HCT116 (cell line): ENCODE data around the gene LRRC14B. TPM values are rescaled to one million over a fixed set of nuclear protein-coding genes. Genes with fewer than 3 reads are reported as not detected.

Experiments used
- ATAC-seq: fragments of 200-7000 bp; cut with Tn5 transposase; 2 replicates; pipeline ENCODE4 v1.9.1; 2020; ENCODE audit warnings: mild to moderate bottlenecking, moderate library complexity
- BruUV-seq: library from RNA; stranded (reverse); fragments of 400-500 nt; replicated peaks from 2 replicates; lab custom pipeline; 2021; lab: Mats Ljungman, UMichigan
- CTCF ChIA-PET: fragments of 300-600 bp; sonication (Branson Sonifier 250); formaldehyde crosslinking; loops from one replicate; lab custom pipeline; 2021; ENCODE audit warnings: antibody characterized with exemption; lab: Charles Lee
- POLR2A ChIA-PET: fragments of 300-600, 350-600 bp; sonication (Branson Sonifier 250); formaldehyde crosslinking; loops from one replicate; lab custom pipeline; 2021; ENCODE audit warnings: antibody characterized with exemption; lab: Charles Lee
- RAD21 ChIA-PET, 2 experiments: fragments of 300-600 bp; sonication (Branson Sonifier 250); formaldehyde crosslinking; loops; one replicate each; lab custom pipeline; 2023; ENCODE audit warnings: low total read pairs in 2 of 2; ENCODE audit not compliant: uncharacterized antibody in 2 of 2, unreplicated experiment in 2 of 2, low non-redundant PET in 1 of 2; lab: Charles Lee
- DNase-seq: peaks from one replicate; pipeline ENCODE4 v3.0.0-alpha.2; 2010; ENCODE audit warnings: low read depth, low spot score
- H2AFZ ChIP-seq: fragments of 200-600 bp; shearing (Covaris generic), sonication (generic); 2 replicates; pipeline ENCODE4 v1.6.1; 2017; ENCODE audit warnings: low read depth, mixed run types, mixed read lengths, antibody characterized with exemption, low read length; ENCODE audit not compliant: poor library complexity, severe bottlenecking
- H3K27ac ChIP-seq: 2 replicates; pipeline ENCODE4 v1.5.1; 2012; ENCODE audit warnings: low read depth, low read length
- H3K27me3 ChIP-seq: fragments of 200-600 bp; sonication (generic); 2 replicates; pipeline ENCODE4 v1.6.1; 2016; ENCODE audit warnings: mixed run types, low read length, mixed read lengths; ENCODE audit not compliant: insufficient read depth
- H3K36me3 ChIP-seq, 2 experiments: fragments of 200-500 bp in 1 of 2; fragments of 200-600 bp in 1 of 2; sonication (Bioruptor generic) in 1 of 2; sonication (generic) in 1 of 2; 2 replicates each; pipeline versions ENCODE4 v1.5.1 to v1.6.1; 2014 to 2016; ENCODE audit warnings: low read length in 2 of 2, inconsistent platforms in 1 of 2, mixed read lengths in 1 of 2, mixed run types in 1 of 2; ENCODE audit not compliant: insufficient read depth in 2 of 2, control insufficient read depth in 1 of 2
- H3K4me1 ChIP-seq, 2 experiments: fragments of 200-600 bp in 1 of 2; sonication (generic) in 1 of 2; 2 replicates each; pipeline versions ENCODE4 v1.5.1 to v1.6.1; 2012 to 2017; ENCODE audit warnings: low read length in 2 of 2, inconsistent platforms in 1 of 2, mild to moderate bottlenecking in 1 of 2, mixed read lengths in 1 of 2, mixed run types in 1 of 2, moderate library complexity in 1 of 2; ENCODE audit not compliant: insufficient read depth in 2 of 2, control insufficient read depth in 1 of 2
- H3K4me2 ChIP-seq: fragments of 200-600 bp; sonication (generic); 2 replicates; pipeline ENCODE4 v1.6.1; 2017; ENCODE audit warnings: mixed run types, low read length, mixed read lengths
- H3K4me3 ChIP-seq, 2 experiments: fragments of 200-600 bp in 1 of 2; sonication (generic) in 1 of 2; replicated peaks in 1 of 2; 2 replicates each; pipeline ENCODE4 v1.5.1; 2011 to 2016; ENCODE audit warnings: low read length in 2 of 2, control low read depth in 1 of 2, low read depth in 1 of 2, mild to moderate bottlenecking in 1 of 2, mixed read lengths in 1 of 2, mixed run types in 1 of 2
- H3K79me2 ChIP-seq: fragments of 200-600 bp; sonication (generic); 2 replicates; pipeline ENCODE4 v1.6.1; 2017; ENCODE audit warnings: mild to moderate bottlenecking, mixed run types, low read length, moderate library complexity, mixed read lengths; ENCODE audit not compliant: insufficient read depth
- H3K9ac ChIP-seq: fragments of 200-600 bp; sonication (generic); 2 replicates; pipeline ENCODE4 v1.6.1; 2016; ENCODE audit warnings: low read length, mixed read lengths
- H3K9me2 ChIP-seq: fragments of 200-600 bp; sonication (generic), shearing (Covaris generic); 2 replicates; pipeline ENCODE4 v1.6.1; 2017; ENCODE audit warnings: mixed run types, mild to moderate bottlenecking, moderate library complexity; ENCODE audit not compliant: insufficient read depth
- H3K9me3 ChIP-seq, 2 experiments: fragments of 200-500 bp in 1 of 2; fragments of 200-600 bp in 1 of 2; sonication (Bioruptor generic) in 1 of 2; sonication (generic) in 1 of 2; 2 replicates each; pipeline ENCODE4 v1.6.1; 2014 to 2017; ENCODE audit warnings: low read length in 2 of 2, mixed read lengths in 2 of 2, inconsistent platforms in 1 of 2, low read depth in 1 of 2, mild to moderate bottlenecking in 1 of 2, mixed run types in 1 of 2, moderate library complexity in 1 of 2; ENCODE audit not compliant: control insufficient read depth in 1 of 2, insufficient read depth in 1 of 2
- H4K20me1 ChIP-seq: fragments of 200-600 bp; sonication (generic), shearing (Covaris generic); 2 replicates; pipeline ENCODE4 v1.6.1; 2017; ENCODE audit warnings: mixed run types, mild to moderate bottlenecking, moderate library complexity; ENCODE audit not compliant: insufficient read depth
- CBX3 ChIP-seq: IDR thresholded peaks from 2 replicates; pipeline ENCODE4 v1.6.1; 2012; ENCODE audit warnings: low read depth
- ELF1 ChIP-seq: IDR thresholded peaks from 2 replicates; pipeline ENCODE4 v1.6.1; 2012; ENCODE audit warnings: low read depth, borderline replicate concordance
- EZH2 ChIP-seq: fragments of 200-600 bp; sonication (generic); IDR thresholded peaks from 2 replicates; pipeline ENCODE4 v1.6.1; 2017; ENCODE audit warnings: antibody characterized with exemption, mixed run types
- EZH2phosphoT487 ChIP-seq: fragments of 200-600 bp; IDR thresholded peaks from 2 replicates; pipeline ENCODE4 v1.6.1; 2018; ENCODE audit warnings: antibody characterized with exemption, borderline replicate concordance
- FOSL1 ChIP-seq: IDR thresholded peaks from 2 replicates; pipeline ENCODE4 v1.6.1; 2012; ENCODE audit warnings: low read depth
- JUND ChIP-seq: IDR thresholded peaks from 2 replicates; pipeline ENCODE4 v1.6.1; 2012
- RAD21 ChIP-seq: IDR thresholded peaks from 2 replicates; pipeline ENCODE4 v1.6.1; 2012; ENCODE audit warnings: low read depth, mild to moderate bottlenecking
- SP1 ChIP-seq: IDR thresholded peaks from 2 replicates; pipeline ENCODE4 v1.6.1; 2012; ENCODE audit warnings: low read depth
- SRF ChIP-seq: IDR thresholded peaks from 2 replicates; pipeline ENCODE4 v1.6.1; 2012; ENCODE audit warnings: low read depth
- TCF7L2 ChIP-seq: IDR thresholded peaks from 2 replicates; pipeline ENCODE4 v1.7.0; 2011; ENCODE audit warnings: borderline replicate concordance, inconsistent platforms; ENCODE audit not compliant: insufficient read depth, insufficient read length; ENCODE audit errors: extremely low read depth
- YY1 ChIP-seq: IDR thresholded peaks from 2 replicates; pipeline ENCODE4 v1.6.1; 2011; ENCODE audit warnings: low read length, low read depth, moderate library complexity, mild to moderate bottlenecking; ENCODE audit not compliant: insufficient replicate concordance; ENCODE audit errors: extremely low read depth
- ZFX ChIP-seq: fragments of 450-650 bp; IDR thresholded peaks from 2 replicates; pipeline ENCODE4 v1.6.1; 2017
- ZNF274 ChIP-seq: fragments of 200-500 bp; sonication (Bioruptor generic); IDR thresholded peaks from 2 replicates; pipeline ENCODE4 v1.6.1; 2014; ENCODE audit warnings: mild to moderate bottlenecking, low read depth, low read length, inconsistent platforms
- intact Hi-C: fragments of 100-400 bp; cut with micrococcal nuclease; formaldehyde crosslinking; loops from 2 replicates; pipeline ENCODE4 v1.10.0; 2022
- total RNA-seq: library from RNA; stranded (reverse); gene quantifications from one replicate; pipeline ENCODE4 v1.2.1, GENCODE V29; 2021; ENCODE audit not compliant: unreplicated experiment
- TF ChIP-seq, protein P1 (sequence below), 3 experiments: fragments of 200-600 bp in 1 of 3; sonication (generic) in 1 of 3; IDR thresholded peaks in 2 of 3; conservative IDR thresholded peaks in 1 of 3; 2 replicates each; pipeline ENCODE4 v1.5.1; 2012 to 2017; ENCODE audit warnings: low read depth in 2 of 3, low read length in 2 of 3, antibody characterized with exemption in 1 of 3, borderline replicate concordance in 1 of 3, control low read depth in 1 of 3, mild to moderate bottlenecking in 1 of 3, mixed read lengths in 1 of 3, mixed run types in 1 of 3, moderate library complexity in 1 of 3; ENCODE audit not compliant: insufficient read depth in 1 of 3
- TF ChIP-seq, protein P2 (sequence below): IDR thresholded peaks from 2 replicates; pipeline ENCODE4 v1.6.1; 2011; ENCODE audit warnings: mild to moderate bottlenecking, low read length, moderate library complexity; ENCODE audit not compliant: insufficient replicate concordance; ENCODE audit errors: extremely low read depth
- TF ChIP-seq, protein P3 (sequence below): IDR thresholded peaks from 2 replicates; pipeline ENCODE4 v1.6.1; 2012

The LRRC14B gene
- total RNA-seq, 1 experiment from 2014 or later, result not detected

DNA sequence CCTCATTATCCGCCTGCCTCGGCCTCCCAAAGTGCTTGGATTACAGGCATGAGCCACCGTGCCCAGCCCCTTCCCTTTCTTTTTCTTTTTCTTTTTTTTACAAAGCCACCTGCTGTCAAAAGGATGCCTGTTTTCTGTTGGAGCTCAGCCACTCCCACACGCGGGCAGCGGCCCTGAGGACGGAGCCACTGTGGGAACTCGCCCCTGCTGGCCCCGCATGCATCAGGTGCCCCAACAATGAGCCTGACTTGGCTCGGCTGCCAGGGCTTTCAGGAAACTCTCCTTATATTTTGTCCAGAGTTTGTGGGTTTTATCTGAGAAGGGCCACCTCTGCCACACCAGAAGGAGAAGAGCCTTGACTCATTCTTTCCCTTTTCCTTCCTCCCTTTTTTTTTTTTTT is 37.1 kb upstream of the LRRC14B start:
- CTCF ChIA-PET, result no interaction called here
- Histone ChIP-seq H3K4me2 (no peak overlapping the region), H3K27me3 (no peaks in the 10 kb centered on the region), H3K27ac (no peak overlapping the region), H3K4me1 (no peaks in the 10 kb centered on the region), H3K9me3 (no peaks in the 10 kb centered on the region), H3K36me3 (no peaks in the 10 kb centered on the region), H2AFZ (no peak overlapping the region), H3K9ac (no peak overlapping the region), H3K4me3 (no peak overlapping the region), H4K20me1 (no peaks in the 10 kb centered on the region), H3K79me2 (no peaks in the 10 kb centered on the region), H3K9me2 (no peaks in the 10 kb centered on the region)
- TF ChIP-seq CBX3 (no peak), ZNF274 (no peak), ZFX (no peak), EZH2 (no peak), EZH2phosphoT487 (no peak), JUND (no peak), TCF7L2 (no peak), SRF (no peak), RAD21 (no peak), YY1 (no peak), ELF1 (no peak), SP1 (no peak), FOSL1 (no peak)
- TF ChIP-seq, protein P1, sequence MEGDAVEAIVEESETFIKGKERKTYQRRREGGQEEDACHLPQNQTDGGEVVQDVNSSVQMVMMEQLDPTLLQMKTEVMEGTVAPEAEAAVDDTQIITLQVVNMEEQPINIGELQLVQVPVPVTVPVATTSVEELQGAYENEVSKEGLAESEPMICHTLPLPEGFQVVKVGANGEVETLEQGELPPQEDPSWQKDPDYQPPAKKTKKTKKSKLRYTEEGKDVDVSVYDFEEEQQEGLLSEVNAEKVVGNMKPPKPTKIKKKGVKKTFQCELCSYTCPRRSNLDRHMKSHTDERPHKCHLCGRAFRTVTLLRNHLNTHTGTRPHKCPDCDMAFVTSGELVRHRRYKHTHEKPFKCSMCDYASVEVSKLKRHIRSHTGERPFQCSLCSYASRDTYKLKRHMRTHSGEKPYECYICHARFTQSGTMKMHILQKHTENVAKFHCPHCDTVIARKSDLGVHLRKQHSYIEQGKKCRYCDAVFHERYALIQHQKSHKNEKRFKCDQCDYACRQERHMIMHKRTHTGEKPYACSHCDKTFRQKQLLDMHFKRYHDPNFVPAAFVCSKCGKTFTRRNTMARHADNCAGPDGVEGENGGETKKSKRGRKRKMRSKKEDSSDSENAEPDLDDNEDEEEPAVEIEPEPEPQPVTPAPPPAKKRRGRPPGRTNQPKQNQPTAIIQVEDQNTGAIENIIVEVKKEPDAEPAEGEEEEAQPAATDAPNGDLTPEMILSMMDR (IDR thresholded peaks at IDR 0.05 in 2 of 3, conservative IDR thresholded peaks at IDR 0.05 in 1 of 3; ENCODE audit: borderline replicate concordance in 1 of 3, insufficient read depth in 1 of 3, low read depth in 2 of 3, low read length in 2 of 3), result no peak
- TF ChIP-seq, protein P2, sequence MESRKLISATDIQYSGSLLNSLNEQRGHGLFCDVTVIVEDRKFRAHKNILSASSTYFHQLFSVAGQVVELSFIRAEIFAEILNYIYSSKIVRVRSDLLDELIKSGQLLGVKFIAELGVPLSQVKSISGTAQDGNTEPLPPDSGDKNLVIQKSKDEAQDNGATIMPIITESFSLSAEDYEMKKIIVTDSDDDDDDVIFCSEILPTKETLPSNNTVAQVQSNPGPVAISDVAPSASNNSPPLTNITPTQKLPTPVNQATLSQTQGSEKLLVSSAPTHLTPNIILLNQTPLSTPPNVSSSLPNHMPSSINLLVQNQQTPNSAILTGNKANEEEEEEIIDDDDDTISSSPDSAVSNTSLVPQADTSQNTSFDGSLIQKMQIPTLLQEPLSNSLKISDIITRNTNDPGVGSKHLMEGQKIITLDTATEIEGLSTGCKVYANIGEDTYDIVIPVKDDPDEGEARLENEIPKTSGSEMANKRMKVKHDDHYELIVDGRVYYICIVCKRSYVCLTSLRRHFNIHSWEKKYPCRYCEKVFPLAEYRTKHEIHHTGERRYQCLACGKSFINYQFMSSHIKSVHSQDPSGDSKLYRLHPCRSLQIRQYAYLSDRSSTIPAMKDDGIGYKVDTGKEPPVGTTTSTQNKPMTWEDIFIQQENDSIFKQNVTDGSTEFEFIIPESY, result no peak
- TF ChIP-seq, protein P3, sequence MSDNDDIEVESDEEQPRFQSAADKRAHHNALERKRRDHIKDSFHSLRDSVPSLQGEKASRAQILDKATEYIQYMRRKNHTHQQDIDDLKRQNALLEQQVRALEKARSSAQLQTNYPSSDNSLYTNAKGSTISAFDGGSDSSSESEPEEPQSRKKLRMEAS, result no peak
- no TSS peak for BruUV-seq
- RAD21 ChIA-PET, result no interaction called here
- intact Hi-C loops, result no loop called here
- POLR2A ChIA-PET, result no interaction called here
- DNase-seq (no peak), ATAC-seq (no peak)
